Fibroblast of mammary gland (primary cell): ENCODE data around the gene TAS1R2.

Source experiments
- DNase-seq: peaks from one replicate; pipeline ENCODE4 v3.0.0-alpha.2; 2010; ENCODE audit warnings: low read depth
- H3K4me3 ChIP-seq: 2 replicates; pipeline ENCODE4 v1.5.1; 2011; ENCODE audit warnings: low read depth, mild to moderate bottlenecking, low read length, moderate library complexity; ENCODE audit not compliant: control insufficient read depth
- CTCF ChIP-seq: conservative IDR thresholded peaks from 2 replicates; pipeline ENCODE4 v1.5.1; 2011; ENCODE audit warnings: low read depth, low read length, inconsistent platforms; ENCODE audit not compliant: control insufficient read depth, insufficient read depth

The TAS1R2 gene

DNA sequence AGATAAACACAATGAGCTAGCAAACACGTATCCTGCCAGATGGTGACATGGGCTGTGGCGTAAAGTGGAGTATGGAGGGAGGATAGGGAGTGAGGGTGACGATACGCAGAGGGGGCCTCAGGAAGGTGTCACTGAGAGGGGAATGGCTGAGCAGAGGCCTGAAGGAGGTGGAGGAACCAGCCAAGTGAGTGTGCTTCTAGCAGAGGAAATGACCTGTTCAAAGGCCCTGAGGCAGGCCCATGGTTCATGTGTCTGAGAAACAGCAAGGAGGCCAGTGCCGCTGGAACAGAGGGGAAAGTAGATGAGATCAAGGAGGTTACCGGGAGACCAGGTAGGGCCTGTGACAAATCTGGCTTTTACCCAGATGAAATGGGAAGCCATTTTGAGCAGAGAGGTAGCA is 36.0 kb downstream of the TAS1R2 start:
- DNase-seq, result no peak
- no peak overlapping the region for H3K4me3 ChIP-seq
- TF ChIP-seq CTCF, result no peak

DNA sequence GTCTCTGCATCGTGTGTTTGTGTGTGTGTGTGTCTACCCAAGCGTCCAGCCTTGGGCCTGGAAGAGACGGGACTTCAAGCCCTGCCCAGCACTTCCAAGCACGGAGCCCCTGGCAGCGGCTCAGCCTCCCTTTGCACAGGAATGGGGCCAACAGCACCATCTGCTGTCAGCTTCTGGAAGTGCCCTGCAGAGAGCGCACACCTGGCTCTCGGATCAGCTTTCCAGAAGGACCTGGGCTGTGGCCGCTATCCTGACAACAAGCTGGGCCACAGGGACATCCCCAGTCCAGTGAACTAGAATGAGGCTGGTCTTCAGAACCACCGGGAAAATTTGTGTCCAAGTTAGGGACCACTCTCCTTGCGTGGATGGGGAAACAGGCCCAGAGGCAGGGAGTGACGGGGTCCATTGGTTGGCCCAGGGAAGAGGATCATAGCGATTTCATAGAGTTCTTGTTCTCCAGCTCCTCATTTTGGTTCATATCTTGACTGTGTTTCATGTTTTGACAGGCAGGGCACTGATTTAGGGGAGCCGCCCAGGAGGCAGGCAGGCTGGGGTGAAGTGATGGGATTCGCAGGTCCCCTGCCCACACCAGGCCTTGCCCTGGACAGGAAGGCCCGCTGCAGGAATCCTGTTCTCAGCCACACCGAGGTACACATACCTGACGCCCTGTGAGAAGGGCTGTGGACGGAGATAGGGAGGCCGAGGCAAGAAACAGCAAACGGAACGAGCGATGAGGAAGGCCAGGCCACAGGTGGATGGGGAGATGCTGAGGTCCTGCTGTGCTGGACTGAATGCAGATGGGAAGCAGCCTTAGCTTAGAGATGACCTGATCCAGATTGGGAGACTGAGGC is 38.4 kb downstream of the TAS1R2 start:
- H3K4me3 ChIP-seq, result no peak overlapping the region
- DNase-seq, result peak; percentile 56
- TF ChIP-seq CTCF, result peak; percentile 87

DNA sequence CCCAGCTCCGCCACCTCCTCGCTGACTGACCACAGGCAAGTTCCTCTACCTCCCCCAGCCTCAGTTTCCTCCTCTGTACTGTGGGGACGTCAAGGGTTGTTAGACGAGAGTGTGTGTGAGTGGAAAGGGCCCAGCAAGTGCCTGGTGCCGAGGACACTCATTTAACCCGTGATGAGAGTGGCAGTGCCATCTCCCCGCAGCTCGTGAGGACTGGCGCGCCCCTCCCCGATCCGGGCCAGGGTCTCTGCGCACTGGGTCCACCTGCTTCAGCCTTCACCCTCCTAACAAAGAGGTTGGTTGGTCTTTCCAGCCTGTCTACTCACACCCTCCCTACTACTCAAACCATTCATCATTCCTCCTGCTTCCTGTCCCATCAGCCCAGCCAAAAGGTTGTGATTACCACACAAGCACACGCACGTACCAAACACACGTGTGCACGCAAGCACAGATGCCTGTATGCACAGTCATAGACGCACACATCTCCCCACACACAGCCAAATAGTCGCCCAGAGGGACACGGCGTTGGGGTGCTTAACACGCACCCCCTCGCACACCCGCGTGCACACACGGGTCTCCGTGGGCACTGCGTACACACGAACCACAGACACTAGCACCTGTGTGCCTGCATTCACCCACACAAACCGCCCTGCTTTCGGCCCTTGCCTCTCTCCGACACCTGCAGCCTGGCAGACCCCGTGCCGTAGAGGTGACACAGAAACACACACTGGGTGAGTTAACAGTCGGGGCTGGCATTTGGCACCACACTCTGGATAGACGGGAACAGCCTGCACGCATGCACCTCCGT is 39.3 kb downstream of the TAS1R2 start:
- TF ChIP-seq CTCF, result no peak
- H3K4me3 ChIP-seq, result no peak overlapping the region
- peak; percentile 8 for DNase-seq

- no peak overlapping the region for H3K4me3 ChIP-seq
- TF ChIP-seq CTCF, result no peak
- no peak for DNase-seq
These were observed 40.3 kb downstream of the TAS1R2 start for GRCh38 chr1:18819203-18819602.

DNA sequence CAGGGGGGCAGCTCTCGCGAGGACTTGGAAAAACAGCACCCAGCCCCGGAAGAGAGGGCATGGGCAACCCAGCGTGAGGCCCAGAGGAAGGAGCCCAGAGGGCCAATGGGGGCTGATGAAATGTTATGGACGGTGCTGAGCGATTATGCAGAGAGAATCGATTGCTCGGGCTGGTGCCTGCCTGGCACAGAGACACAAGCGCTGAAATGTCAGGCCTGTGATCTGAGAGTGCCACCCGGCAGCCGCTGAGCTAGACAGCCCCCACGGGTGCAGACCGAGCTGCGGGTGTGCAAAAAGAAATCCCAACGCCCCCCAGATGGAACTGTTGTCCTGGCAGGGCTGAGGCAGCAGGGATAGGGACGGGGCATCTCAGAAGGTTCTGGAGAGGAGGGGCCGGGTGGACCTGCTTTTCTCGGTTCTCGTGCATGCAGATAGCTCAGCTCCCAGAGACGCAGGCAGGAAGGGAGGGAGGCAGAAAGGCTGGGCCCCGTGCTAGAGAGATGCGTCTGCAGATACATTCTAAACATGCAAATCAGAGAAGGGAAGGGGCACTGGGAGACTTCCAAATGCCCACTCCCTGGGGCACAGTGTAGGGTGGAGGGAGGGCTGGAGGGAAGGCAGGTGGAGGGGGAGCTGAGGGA is 41.5 kb downstream of the TAS1R2 start:
- no peak for TF ChIP-seq CTCF
- H3K4me3 ChIP-seq, result no peak overlapping the region
- no peak for DNase-seq

- no peak for TF ChIP-seq CTCF
- H3K4me3 ChIP-seq, result no peak overlapping the region
- DNase-seq, result no peak
These were observed 42.1 kb downstream of the TAS1R2 start for GRCh38 chr1:18817316-18817715.
